Measurements from ENCODE around the gene TMEM233. TPM values are rescaled to one million over a fixed set of nuclear protein-coding genes. Genes with fewer than 3 reads are reported as not detected.

TMEM233 gene
- total RNA-seq = 0.92 TPM

GRCh38 chr12:119593578-119594398, at the start of gene TMEM233:
Gene TMEM233 (plus strand): TSS chr12:119593774. CDS start chr12:119593849, 75 bp downstream.
- peak; percentile 26 for DNase-seq

DNA sequence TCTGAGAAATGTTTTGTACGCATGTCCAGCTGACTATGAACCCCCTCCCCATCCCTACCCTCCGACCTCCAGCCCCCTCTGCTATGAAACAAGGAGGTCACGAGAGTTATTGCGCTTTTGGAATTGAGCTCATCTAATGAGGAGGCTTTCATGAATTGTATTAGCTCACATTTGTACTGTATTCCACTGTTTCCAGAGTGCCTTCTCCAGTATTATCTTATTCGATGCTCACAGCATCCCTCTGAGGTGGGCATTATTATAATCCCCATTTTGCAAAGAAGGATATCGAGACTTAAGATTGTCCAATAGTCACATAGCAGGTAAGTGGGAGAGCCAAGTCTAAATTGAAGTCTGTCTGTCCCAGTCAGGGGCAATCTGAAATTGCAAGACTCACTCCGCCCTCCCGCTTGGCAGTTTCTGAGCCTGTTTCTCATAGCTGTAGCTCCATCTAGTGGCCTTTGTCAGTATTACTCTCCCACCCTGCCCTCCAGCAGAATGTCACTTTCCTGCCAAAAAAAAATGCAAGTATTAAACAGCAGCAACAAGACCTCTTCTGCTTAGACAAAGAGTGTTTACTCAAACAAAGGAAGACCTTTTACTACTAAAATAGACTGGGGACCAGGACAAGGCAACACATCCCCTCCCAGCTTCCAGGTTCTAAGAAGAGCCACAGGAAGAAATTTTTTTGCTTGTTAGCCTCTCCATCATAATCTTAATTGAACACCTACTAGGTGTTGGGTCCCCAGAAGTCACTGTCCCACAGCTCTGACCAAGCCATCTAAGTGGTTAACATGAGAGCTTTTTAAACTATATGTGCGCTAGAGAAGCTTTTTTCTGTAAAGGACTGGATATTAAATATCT, 48.6 kb upstream of the TMEM233 start:
- peak; percentile 87 for DNase-seq

DNA sequence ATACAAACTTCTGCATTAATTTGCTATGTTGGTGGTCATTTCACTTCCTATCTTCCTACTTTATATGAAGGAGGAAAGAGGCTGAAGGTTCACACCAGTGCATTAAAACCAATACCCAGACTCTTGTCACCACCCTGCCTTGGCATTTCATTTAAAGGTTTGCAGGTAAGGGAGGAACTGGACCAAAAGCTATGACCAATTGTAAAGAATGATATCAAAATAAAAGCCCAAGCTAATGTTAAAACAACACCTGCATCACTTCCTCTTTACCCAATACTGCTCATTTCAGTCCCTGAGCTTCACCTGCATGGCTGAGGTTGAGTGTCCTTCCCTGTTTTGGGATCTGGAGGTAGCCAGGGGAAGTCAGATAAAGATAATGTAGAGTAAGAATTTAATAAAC, 47.2 kb upstream of the TMEM233 start:
- no peak for DNase-seq

- no peak for DNase-seq
Observed at GRCh38 chr12:119547001-119547400, 46.6 kb upstream of the TMEM233 start.

- DNase-seq = no peak
Observed at GRCh38 chr12:119556854-119557253, 36.7 kb upstream of the TMEM233 start.

GRCh38 chr12:119565404-119565803, 28.2 kb upstream of the TMEM233 start:
- no peak for DNase-seq

- no peak for DNase-seq
Observed at GRCh38 chr12:119570771-119571170, 22.8 kb upstream of the TMEM233 start.

DNA sequence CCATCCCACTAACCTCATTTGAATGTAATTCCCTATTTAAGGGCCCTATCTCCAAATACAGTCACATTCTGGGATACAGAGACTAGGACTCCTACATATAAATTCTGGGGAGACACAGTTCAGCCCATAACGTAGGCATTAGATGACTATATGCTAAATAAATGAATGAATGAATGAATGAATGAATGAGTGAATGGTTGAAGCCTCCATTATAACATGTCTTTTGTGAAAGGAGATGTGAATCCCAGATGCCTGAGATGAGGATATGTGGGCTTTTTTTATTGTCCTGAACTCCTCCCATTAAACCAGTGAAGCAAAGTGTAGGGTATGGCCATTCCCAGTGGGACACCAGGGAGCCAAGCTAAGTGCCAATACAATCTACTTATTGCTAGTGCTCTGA, 20.5 kb upstream of the TMEM233 start:
- DNase-seq = no peak

GRCh38 chr12:119574255-119574654, 19.3 kb upstream of the TMEM233 start:
- no peak for DNase-seq

- DNase-seq = no peak
Observed at GRCh38 chr12:119576118-119576810, 17.3 kb upstream of the TMEM233 start.

DNA sequence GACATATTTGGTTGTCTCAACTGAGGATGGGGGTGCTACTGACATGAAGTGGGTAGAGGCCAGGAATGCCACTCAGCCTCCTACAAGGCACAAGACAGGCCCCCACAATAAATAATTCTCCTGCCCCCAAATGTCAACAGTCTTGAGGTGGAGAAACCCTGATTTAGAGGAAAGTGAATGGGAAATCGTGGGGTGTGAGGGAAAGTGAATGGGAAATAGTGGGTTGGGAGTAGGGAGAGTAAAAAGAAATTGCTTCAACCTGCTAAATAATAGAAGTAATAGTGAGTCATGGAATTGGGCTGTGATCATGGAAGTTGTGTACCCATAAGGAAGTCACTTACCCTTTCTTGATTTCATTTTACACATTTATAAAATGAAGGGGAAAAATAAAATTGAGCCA, 16.7 kb upstream of the TMEM233 start:
- DNase-seq = no peak

GRCh38 chr12:119578112-119578511, 15.5 kb upstream of the TMEM233 start:
- no peak for DNase-seq

DNA sequence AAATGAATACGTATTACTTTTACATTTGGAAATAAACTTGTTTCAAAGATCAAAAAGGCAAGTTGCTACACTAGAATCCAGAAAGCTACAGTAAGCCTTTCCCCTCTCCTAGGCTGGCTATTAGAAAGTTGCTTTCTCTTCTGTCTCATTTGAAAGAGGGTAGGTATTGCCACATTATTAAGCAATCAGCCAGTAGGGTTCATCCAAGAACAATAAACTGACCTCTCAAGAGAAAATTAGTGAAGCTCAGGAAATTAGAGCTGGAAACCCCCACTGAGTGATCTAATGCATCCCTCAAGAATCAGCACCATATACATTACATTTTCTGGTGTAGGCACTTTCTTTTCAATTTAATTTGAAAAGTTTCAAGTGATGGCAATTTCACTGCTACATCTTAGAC, 4.5 kb upstream of the TMEM233 start:
- no peak for DNase-seq

DNA sequence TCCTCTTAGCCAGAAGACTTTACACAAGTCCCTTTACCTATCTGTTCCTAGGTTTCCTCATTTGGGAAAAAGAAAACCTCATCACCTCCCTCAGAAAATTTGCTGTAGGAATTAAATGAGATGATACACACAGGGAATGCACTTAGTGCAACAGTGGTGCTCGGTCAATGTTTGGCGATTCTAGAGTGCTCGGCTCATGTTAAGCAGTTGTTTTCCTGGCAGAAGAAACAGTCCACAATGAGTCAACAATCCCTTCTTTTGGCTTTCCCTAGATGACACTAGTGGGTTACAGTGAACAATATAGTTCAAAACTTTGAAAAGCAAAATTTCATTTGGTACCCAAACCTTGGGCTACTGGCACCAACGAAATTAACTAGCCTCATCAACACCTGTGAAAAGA, 3.9 kb upstream of the TMEM233 start:
- DNase-seq = no peak

DNA sequence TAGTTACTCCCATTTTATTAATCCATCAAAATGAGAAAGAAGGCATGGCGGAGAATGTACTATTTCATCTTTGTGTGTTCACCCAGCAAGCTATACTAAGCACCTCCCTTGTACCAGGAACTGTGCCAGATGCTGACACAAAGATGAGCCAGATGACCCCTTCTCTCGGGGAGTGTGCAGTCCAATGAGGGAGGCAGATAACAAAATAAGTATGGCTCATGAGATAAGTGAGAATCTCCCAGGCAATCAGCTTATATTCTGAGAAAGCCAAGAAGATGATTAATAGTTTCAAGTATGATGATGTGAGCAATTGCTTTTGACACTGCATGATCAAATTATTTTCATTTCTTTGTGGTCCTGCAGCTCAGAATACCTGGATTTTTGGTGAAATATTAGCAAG, 1.3 kb upstream of the TMEM233 start:
- DNase-seq = no peak

DNA sequence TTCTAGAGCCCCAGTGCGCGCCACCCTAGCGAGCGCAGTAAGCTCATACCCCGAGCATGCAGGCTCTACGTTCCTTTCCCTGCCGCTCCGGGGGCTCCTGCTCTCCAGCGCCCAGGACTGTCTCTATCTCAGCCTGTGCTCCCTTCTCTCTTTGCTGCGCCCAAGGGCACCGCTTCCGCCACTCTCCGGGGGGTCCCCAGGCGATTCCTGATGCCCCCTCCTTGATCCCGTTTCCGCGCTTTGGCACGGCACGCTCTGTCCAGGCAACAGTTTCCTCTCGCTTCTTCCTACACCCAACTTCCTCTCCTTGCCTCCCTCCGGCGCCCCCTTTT, 791 bp downstream of the TMEM233 start:
- peak; percentile 6 for DNase-seq

DNA sequence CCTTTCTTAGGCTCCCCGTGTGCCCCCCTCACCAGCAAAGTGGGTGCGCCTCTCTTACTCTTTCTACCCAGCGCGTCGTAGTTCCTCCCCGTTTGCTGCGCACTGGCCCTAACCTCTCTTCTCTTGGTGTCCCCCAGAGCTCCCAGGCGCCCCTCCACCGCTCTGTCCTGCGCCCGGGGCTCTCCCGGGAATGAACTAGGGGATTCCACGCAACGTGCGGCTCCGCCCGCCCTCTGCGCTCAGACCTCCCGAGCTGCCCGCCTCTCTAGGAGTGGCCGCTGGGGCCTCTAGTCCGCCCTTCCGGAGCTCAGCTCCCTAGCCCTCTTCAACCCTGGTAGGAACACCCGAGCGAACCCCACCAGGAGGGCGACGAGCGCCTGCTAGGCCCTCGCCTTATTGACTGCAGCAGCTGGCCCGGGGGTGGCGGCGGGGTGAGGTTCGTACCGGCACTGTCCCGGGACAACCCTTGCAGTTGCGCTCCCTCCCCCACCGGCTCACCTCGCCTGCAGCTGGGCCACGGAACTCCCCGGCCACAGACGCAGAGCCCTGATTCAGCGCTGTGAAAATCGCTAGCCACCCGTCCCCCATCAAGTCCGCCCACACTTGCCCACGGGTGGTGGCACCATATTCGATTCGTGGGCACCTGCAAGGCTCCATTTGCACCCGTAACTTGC, 1.3 kb downstream of the TMEM233 start:
- peak; percentile 75 for DNase-seq

DNA sequence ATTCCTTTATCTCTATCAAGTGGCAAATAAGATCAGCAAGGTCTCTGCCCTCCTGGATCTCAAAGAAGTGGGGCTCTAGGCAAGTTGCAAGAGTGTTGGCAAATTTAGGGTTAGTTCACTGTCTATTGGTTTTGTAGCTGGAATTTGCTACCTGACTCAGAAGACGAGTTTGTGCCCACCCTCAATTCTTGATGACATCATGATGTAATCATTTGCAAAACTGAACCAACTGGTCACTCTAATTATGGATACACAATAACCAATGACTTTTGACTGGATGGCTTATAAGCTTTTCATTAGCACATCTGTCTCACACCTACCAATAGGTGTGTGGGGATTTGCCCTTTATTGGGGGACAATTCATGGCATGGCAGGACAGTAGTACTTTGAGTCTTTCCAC, 4.6 kb downstream of the TMEM233 start:
- DNase-seq = no peak

DNA sequence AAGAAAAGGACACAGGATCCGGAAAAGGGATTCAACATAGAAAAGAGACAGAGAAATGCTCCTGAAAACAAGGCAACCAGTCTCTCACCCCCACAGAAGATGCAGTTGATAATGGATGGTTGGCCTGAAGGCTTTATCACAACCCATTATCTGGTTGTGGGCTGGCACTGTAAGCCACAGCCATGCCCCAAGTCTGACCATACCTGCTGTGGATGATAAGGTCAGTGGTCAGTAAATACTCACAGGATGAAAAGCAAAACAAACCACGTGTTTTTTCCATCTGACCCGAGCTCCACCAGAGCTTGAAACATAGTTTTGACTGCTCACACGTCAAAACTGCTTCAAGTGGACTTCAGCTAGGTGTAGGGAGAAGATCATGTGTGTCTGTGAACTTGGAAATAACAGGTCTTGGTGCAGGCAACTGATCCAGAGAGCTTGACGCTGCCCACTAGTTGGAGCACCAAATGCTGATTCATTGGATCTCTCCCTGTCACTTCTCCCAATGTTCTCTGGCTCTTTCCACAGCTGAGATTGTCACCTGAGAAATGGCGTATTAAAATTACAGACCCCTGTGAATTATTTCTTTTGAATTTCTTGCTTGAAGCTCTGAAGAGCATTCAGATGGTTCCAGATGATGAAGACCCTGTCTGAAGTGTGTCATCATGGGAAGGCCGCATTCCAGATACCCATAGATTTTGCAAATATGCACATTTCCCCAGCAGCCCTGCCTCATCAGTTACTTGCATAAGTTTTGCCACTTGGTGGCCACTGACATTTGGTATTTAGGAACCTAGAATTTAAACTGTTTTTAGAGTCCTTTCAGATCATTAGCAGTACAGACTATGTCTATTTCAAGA, 8.5 kb downstream of the TMEM233 start:
- DNase-seq = no peak

DNA sequence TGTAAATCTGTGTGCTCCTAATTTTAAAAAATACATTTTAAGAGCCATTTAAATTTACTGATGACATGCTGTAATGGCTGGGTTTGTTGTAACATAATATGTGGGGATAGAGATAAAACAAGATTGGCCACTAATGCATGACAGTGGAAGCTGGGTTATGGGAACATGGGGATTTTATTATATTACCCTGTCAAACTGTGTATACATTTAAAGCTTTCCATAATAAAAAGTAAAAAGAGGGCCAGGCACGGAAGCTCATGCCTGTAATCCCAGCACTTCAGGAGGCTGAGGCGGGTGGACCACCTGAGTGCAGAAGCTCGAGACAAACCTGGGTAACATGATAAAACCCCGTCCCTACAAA, 9.1 kb downstream of the TMEM233 start:
- no peak for DNase-seq

- DNase-seq = no peak
Observed at GRCh38 chr12:119603767-119604166, 10.2 kb downstream of the TMEM233 start.

GRCh38 chr12:119609358-119609757, 15.8 kb downstream of the TMEM233 start:
- DNase-seq = no peak

Data from tongue (tissue), 2 donors.